ENCODE measurements around the gene ASPG. TPM values are rescaled to one million over a fixed set of nuclear protein-coding genes. Genes with fewer than 3 reads are reported as not detected.

Gene ASPG
- total and polyA plus RNA-seq, 2 of the 13 experiments (the other 11 are each of a cell fraction or from before 2014, with no cell fraction given) = not detected

GRCh38 chr14:104062281-104062680, 23.2 kb upstream of the ASPG start:
- no peak overlapping the region for H2AFZ ChIP-seq (ENCODE audit: low read length)
- no peak overlapping the region for H3K4me2 ChIP-seq (ENCODE audit: low read depth, low read length)
- in situ Hi-C loops (cut with HindIII; ENCODE audit: extremely low pct_ligation_motif_present, low pct_unique_long_range_greater_than_20kb) (no loop called here), intact Hi-C loops (cut with micrococcal nuclease; ENCODE audit: unreplicated experiment) (no loop called here)
- no peaks in the 10 kb centered on the region for H3K79me2 ChIP-seq (ENCODE audit: insufficient read depth, low read length)
- FAIRE-seq (no peak), ATAC-seq (no peak), DNase-seq (ENCODE audit: low spot score) (no peak)
- H4K20me1 ChIP-seq (ENCODE audit: insufficient read depth, low read length) = no peaks in the 10 kb centered on the region
- ChIA-PET CTCF (ENCODE audit: low intra/inter-chr PET ratio, low total read pairs) (no interaction called here), POLR2A (no interaction called here)
- WGBS (ENCODE audit: low lambda C conversion rate) = 0% methylated on average over 1 of the region's 1 CpG
- H3K9me3 ChIP-seq (ENCODE audit: low read length) = peaks cover 10% of the 10 kb centered on the region; the same call in 1 of the 2 replicates
- TF ChIP-seq ONECUT2 (CRISPR knock-in tag; IDR thresholded peaks at IDR 0.05) = no peak
- no peak for TF ChIP-seq MED13 (CRISPR knock-in tag; IDR thresholded peaks at IDR 0.05)
- no peak for TF ChIP-seq BATF2 (CRISPR knock-in tag; IDR thresholded peaks at IDR 0.05)
- no peak for TF ChIP-seq BRCA1 (CRISPR knock-in tag; IDR thresholded peaks at IDR 0.05)
- no peak for TF ChIP-seq ZNF30 (CRISPR knock-in tag; IDR thresholded peaks at IDR 0.05)
- no peak for TF ChIP-seq ZNF510 (CRISPR knock-in tag; IDR thresholded peaks at IDR 0.05; ENCODE audit: low read depth)
- TF ChIP-seq POLR2AphosphoS2 (IDR thresholded peaks at IDR 0.05; ENCODE audit: low read depth, low read length) = no peak
- TF ChIP-seq ARNT (IDR thresholded peaks at IDR 0.05) = no peak
- TF ChIP-seq ZNF629 (CRISPR knock-in tag; conservative IDR thresholded peaks at IDR 0.05) = no peak
- no peak for TF ChIP-seq ZNF205 (CRISPR knock-in tag; IDR thresholded peaks at IDR 0.05)
- TF ChIP-seq MTA3 (CRISPR knock-in tag; IDR thresholded peaks at IDR 0.05) = no peak
- TF ChIP-seq, protein P1, sequence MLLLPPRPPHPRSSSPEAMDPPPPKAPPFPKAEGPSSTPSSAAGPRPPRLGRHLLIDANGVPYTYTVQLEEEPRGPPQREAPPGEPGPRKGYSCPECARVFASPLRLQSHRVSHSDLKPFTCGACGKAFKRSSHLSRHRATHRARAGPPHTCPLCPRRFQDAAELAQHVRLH (CRISPR knock-in tag; IDR thresholded peaks at IDR 0.05; ENCODE audit: borderline replicate concordance, low read depth) = no peak
- TF ChIP-seq, protein P2, sequence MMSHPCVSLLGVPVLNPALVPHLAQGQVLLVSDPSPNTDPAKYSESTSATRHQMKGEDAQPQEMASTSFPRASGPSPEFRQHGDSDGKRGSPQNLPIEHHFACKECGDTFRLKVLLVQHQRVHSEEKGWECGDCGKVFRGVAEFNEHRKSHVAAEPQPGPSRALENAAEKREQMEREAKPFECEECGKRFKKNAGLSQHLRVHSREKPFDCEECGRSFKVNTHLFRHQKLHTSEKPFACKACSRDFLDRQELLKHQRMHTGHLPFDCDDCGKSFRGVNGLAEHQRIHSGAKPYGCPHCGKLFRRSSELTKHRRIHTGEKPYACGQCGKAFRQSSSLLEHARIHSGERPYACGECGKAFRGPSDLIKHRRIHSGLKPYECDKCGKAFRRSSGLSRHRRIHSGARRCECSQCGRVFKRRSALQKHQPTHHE (CRISPR knock-in tag; IDR thresholded peaks at IDR 0.05; ENCODE audit: borderline replicate concordance) = no peak
- no peak for TF ChIP-seq ZNF34 (CRISPR knock-in tag; IDR thresholded peaks at IDR 0.05; ENCODE audit: borderline replicate concordance)
- TF ChIP-seq ZSCAN9 (CRISPR knock-in tag; IDR thresholded peaks at IDR 0.05; ENCODE audit: borderline replicate concordance) = no peak
- TF ChIP-seq NFYB (CRISPR knock-in tag; IDR thresholded peaks at IDR 0.05) = no peak
- TF ChIP-seq ZNF124 (CRISPR knock-in tag; IDR thresholded peaks at IDR 0.05) = no peak
- no peak for TF ChIP-seq RXRB (CRISPR knock-in tag; IDR thresholded peaks at IDR 0.05; ENCODE audit: borderline replicate concordance)
- no peak for TF ChIP-seq PCBP2 (optimal IDR thresholded peaks at IDR 0.05; ENCODE audit: low read depth, low read length, poor library complexity, severe bottlenecking)
- no peak for TF ChIP-seq CCDC6 (CRISPR knock-in tag; IDR thresholded peaks at IDR 0.05)
- no peaks in the 10 kb centered on the region for H3K4me1 ChIP-seq (ENCODE audit: insufficient read depth, low read length)
- 0 out of 5 replicates have a peak, but pooled peaks cover 0 to 3% of the 10 kb centered on the region in 2 experiments for H3K27me3 ChIP-seq (ENCODE audit: control insufficient read depth in 1 of 2, insufficient read depth in 2 of 2, low read length in 2 of 2)
- BruUV-seq (replicated peaks) = no TSS peak
- H3K9ac ChIP-seq (ENCODE audit: insufficient read depth, low read depth, low read length) = no peak overlapping the region
- H3K27ac ChIP-seq (ENCODE audit: extremely low read length, insufficient read depth, low read length) = no peak overlapping the region
- H3K4me3 ChIP-seq (replicated peaks in 1 of 3; ENCODE audit: insufficient read depth in 1 of 3, low read depth in 2 of 3, low read length in 3 of 3) = no peak overlapping the region
- no peaks in the 10 kb centered on the region for H3K36me3 ChIP-seq (replicated peaks in 1 of 2; ENCODE audit: control insufficient read depth in 1 of 2, insufficient read depth in 2 of 2, low read length in 2 of 2)

Data from HepG2 (cell line).